HG02763 (cell line): ENCODE measurements around the gene H1-8.
"Not testable (repeated sequence)": the region's sequence is repeated elsewhere in the genome, so short reads cannot be mapped to it uniquely, and the experiment has no call there.

Source experiments
- ATAC-seq: cut with Tn5 transposase; IDR thresholded peaks from one replicate; pipeline ENCODE4 v1.9.1; 2021; ENCODE audit warnings: mild to moderate bottlenecking, moderate library complexity; ENCODE audit not compliant: unreplicated experiment

H1-8 gene

DNA sequence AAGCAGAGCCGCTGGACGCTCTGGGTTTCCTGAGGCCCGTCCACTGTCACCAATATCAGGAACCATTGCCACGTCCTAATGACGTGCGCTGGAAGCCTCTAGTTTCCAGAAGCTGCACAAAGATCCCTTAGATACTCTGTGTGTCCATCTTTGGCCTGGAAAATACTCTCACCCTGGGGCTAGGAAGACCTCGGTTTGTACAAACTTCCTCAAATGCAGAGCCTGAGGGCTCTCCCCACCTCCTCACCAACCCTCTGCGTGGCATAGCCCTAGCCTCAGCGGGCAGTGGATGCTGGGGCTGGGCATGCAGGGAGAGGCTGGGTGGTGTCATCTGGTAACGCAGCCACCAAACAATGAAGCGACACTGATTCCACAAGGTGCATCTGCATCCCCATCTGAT is 11.3 kb upstream of the H1-8 start:
- no peak for ATAC-seq

DNA sequence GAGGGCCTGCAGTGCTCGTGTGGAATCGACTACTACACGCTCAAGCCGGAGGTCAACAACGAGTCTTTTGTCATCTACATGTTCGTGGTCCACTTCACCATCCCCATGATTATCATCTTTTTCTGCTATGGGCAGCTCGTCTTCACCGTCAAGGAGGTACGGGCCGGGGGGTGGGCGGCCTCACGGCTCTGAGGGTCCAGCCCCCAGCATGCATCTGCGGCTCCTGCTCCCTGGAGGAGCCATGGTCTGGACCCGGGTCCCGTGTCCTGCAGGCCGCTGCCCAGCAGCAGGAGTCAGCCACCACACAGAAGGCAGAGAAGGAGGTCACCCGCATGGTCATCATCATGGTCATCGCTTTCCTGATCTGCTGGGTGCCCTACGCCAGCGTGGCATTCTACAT is 10.7 kb upstream of the H1-8 start:
- ATAC-seq: no peak

DNA sequence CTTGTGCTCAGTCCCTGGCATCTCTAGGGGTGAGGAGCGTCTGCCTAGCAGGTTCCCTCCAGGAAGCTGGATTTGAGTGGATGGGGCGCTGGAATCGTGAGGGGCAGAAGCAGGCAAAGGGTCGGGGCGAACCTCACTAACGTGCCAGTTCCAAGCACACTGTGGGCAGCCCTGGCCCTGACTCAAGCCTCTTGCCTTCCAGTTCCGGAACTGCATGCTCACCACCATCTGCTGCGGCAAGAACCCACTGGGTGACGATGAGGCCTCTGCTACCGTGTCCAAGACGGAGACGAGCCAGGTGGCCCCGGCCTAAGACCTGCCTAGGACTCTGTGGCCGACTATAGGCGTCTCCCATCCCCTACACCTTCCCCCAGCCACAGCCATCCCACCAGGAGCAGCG is 9.6 kb upstream of the H1-8 start:
- no peak for ATAC-seq

DNA sequence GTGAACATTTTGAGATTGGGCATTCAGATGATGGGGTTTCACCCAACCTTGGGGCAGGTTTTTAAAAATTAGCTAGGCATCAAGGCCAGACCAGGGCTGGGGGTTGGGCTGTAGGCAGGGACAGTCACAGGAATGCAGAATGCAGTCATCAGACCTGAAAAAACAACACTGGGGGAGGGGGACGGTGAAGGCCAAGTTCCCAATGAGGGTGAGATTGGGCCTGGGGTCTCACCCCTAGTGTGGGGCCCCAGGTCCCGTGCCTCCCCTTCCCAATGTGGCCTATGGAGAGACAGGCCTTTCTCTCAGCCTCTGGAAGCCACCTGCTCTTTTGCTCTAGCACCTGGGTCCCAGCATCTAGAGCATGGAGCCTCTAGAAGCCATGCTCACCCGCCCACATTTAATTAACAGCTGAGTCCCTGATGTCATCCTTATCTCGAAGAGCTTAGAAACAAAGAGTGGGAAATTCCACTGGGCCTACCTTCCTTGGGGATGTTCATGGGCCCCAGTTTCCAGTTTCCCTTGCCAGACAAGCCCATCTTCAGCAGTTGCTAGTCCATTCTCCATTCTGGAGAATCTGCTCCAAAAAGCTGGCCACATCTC is 8.4 kb upstream of the H1-8 start:
- ATAC-seq: no peak

DNA sequence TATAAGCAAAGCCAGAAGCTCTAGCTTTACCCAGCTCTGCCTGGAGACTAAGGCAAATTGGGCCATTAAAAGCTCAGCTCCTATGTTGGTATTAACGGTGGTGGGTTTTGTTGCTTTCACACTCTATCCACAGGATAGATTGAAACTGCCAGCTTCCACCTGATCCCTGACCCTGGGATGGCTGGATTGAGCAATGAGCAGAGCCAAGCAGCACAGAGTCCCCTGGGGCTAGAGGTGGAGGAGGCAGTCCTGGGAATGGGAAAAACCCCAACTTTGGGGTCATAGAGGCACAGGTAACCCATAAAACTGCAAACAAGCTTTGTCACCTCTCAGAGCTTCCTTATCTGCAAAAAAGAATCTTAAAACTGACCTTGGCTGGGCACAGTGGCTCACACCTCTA is 7.9 kb upstream of the H1-8 start:
- ATAC-seq: no peak

DNA sequence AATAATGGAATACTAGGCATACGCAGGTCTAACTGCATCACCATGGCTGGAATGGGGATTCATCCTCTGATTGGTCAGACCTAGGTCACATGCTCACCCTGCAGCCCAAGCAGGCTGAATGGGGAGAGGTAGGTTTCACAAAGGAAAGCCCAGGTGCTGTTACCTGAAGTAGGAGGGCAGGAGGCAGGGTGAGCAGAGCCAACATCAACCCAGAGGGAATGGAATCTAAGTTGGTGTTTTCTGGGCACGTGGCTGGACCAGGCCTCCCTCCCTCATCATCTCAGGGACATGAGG is 6.7 kb upstream of the H1-8 start:
- no peak for ATAC-seq

DNA sequence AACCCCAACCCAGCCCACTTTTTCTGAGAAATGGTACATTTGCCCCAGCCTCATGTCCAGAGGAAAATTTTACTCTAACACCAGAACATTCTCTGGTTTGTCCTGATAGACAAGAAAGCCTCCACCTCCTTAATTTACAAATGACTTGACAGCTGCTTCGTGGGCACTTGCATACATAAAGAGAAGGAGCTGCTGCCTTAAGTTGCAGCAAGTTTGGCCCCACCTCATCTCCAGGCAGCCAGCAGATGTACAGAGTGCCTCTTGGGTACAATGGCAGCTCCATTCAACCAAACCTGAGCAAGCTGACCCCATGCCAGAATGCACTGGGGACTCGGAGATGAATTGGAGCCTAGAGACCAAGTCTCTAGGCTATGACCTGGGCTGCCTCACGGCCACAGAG is 6.2 kb upstream of the H1-8 start:
- ATAC-seq: no peak

DNA sequence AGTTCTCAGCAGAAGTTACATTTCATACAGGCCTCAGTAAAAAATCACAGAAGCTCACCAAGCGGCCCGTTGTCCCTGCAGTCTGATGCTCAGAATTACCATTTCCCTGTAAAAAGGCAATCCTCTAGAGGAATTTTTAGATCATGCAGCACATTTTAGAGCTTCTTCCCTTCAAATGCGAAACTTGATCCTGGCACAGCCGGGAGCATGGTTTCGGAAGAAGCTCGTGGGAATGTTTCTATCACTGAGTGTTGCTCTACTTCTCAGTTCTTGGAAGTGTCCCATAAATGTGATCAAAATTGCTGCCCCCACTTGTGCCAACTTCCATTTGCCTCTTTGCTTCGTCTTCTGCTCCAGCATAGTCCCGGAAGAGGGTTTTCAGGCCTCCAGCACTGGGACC is 3.8 kb upstream of the H1-8 start:
- no peak for ATAC-seq

DNA sequence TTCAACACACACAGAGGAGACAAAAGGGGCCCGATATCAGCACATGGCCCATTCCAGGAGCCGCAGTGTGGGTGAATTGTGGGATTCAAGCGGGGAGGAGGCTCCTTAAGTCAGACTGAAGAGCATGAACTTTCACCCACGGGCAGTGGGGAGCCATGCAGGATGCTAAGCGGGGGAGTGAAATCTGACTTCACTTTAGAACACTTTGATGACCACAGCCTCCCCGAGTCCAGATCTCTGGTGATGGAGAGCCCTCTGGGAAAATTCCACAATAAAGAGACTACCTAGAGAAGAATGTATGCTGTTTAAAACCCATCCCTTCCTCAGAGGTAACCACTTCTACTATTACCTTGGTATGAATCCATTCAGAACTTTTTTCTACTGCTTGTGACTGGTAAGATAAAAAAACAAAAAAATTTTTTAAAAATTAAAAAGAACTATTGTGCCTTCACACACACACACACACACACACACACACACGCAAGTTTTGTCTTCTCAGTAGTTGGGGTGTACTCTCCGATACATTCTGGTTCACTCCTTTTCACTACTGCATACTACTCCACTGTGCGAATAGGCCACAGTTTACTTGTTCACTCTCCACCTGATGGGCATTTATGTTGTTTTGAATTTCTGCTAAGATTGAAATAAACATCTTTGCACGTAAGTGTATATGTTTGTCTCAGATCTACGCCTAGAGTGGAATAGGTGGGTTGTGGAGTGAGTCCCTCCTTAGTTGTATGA is 2.0 kb upstream of the H1-8 start:
- ATAC-seq: no peak

DNA sequence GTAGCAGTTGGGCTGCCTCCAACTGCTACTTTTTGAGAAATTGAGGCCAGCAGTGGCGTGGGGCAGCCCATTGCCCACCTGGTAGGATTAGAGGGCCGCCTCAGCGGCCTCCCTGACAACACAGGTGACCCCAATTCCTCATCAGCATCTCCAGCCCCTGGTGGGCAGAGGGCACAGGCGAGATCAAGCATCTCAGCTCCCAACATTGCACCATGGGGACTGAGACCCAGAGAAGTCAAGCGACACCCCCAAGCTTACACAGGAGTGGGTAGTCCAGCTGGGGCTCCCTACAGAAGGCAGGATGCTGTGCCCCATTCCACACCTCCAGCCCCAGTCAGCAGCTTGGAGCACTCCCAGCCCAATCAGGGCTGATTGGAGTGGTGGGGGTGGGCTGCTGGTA is 228 bp upstream of the H1-8 start:
- ATAC-seq: no peak

DNA sequence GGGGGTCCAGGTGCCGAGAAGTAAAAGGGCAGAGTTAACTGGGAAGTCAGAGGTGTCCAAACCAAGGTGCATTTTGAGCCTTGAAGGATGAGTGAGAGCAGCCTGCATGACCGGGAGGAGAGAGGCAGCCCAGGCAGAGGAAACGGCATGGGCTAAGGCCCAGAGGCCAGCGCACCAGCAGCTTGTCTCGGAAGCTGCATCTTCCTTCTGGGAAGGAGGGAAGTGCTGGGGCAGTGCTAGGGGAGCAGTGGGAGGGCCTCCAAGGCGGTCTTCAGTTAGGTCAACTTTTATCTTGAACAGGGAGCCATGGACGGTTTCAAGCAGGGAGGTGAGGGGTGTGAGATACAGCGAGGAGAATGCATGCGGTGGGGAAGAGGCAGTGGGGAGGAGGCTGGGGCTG is 1.0 kb downstream of the H1-8 start:
- no peak for ATAC-seq

DNA sequence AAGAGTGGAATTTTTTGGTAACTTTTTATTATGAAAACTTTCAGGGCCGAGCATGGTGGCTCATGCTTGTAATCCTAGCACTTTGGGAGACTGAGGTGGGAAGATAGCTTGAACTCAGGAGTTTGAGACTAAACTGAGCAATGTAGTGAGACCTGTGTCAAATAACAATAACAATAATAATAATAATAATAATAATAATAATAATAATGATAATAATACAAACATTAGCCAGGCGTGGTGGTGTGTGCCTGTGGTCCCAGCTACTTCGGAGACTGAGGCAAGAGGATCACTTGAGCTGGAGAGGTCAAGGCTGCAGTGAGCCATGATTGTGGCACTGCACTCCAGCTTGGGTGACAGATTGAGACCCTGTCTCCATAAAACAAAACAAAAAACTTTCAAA is 3.0 kb downstream of the H1-8 start:
- not testable (repeated sequence) for ATAC-seq

DNA sequence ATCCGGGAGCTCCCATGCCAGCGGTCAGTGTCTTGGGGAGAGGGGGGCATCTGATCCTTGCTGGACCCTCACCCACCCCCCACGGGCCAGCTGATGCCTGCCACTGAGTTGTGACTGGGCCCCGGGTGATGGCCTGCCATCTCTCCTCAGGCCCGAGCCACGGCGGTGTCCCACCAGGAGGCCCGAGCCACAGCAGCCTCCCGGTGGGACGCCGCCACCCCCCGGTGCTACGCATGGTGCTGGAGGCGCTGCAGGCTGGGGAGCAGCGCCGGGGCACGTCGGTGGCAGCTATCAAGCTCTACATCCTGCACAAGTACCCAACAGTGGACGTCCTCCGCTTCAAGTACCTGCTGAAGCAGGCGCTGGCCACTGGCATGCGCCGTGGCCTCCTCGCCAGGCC is 4.3 kb downstream of the H1-8 start:
- no peak for ATAC-seq

DNA sequence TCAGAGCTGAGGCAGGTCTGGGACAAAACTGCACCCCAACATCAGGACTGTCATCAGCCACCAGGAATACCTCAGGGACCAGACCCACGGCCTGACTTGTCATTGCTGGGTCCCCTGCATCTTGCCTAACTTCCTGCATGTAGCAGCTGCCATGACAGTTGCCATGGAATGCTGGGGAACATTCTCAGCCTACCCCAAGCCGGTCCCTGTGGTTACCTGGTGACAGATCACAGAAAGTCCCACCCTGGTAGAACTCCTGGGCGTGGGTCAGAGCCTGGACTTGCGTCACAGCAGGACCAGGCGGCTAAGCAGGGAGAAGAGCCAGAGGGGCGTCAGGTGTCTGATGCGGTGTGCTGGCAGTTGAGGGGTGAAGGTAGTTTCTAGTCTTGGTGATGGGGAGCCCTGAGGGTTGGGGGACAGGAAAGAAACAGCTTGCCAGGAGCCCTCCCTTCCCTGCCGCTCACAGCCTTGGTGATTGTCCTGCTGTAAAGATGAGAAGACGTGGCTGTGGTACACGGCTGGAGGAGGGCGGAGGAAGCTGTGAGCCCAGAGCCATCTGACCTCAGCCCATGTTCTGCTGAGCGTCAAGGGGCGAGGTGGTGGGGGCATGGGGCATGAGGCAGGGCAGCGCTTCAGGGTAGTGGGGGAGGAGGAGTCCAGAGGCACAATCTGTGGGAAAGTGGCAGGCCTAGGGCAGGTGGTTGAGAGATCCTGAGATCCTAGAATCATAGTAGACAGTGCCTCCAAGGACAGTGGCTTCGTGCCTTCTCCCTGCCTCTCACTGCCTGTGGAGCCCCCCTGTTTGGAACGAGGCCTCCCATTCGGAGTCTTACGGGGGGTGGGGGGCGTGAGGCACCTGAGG is 5.4 kb downstream of the H1-8 start:
- no peak for ATAC-seq

DNA sequence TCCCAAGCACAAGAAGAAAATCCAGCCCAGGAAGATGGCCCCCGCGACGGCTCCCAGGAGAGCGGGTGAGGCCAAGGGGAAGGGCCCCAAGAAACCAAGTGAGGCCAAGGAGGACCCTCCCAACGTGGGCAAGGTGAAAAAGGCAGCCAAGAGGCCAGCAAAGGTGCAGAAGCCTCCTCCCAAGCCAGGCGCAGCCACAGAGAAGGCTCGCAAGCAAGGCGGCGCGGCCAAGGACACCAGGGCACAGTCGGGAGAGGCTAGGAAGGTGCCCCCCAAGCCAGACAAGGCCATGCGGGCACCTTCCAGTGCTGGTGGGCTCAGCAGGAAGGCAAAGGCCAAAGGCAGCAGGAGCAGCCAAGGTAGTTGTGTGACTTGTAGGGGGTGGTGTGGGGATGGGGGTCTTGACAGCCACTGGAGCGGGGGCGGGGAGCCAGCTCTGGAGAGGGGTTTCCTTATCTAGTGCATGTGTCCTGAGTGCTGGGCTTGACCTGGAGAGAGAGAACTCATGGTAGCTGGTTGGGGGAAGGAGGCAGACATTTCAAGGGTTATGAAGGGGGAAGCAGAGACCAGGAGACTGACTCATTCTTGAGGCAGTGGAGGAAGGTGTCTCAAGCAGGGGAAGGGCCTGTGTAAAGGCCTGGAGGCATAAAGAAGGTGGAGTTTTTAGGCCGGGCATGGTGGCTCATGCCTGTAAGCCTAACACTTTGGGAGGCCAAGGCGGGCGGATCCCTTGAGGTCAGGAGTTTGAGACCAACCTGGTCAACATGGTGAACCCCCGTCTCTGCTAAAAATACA is 6.2 kb downstream of the H1-8 start:
- no peak for ATAC-seq

DNA sequence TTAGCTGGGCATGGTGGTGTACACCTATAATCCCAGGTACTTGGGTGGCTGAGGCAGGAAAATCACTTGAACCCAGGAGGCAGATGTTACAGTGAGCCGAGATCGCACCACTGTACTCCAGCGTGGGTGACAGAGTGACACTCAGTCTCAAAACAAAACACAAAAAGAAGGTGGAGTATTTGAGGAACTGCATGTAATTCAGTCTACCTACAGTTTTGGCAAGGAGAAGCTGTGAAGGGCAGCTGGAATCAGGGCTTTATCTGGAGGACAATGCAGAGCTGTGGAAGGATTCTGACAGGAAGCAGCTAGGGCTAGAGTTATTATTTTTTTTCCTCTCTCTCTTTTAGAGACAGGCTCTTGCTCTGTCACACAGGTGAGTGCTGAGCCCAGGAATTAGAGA is 6.8 kb downstream of the H1-8 start:
- ATAC-seq: no peak

DNA sequence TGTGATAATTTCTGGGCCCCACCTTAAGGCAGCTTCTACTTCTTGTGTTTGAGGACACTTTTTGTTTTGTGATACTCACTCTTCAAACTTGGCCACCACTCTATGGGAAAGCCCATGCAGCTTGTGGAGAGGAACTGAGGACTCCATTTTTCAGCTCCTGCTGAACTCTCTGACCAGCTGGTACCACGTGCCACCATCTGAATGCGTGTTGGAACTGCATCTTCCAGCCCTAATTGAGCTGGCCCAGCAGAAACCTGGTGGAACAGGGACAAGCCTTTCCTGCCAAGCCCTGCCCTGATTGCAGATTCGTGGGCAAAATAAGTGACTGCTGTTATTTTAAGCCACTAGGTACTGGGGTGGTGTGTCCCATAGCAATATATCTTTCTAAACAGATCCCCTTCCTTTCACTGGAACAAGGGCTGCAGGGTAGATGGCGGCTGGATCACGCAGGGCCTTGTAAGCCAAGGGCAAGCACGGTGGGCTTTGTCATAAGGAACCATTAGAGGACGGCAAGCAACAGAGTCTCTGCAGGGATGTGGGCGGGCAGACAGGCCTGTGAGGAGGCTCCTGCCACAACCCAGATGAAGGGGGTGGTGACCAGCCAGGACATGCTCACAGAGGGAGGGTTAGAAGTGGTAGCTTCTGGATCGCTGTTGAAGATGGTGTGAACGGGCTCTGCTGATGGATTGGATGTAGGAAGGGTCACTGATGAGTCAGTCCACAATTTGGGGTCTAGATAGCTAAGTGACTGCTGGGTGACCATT is 9.5 kb downstream of the H1-8 start:
- no peak for ATAC-seq

DNA sequence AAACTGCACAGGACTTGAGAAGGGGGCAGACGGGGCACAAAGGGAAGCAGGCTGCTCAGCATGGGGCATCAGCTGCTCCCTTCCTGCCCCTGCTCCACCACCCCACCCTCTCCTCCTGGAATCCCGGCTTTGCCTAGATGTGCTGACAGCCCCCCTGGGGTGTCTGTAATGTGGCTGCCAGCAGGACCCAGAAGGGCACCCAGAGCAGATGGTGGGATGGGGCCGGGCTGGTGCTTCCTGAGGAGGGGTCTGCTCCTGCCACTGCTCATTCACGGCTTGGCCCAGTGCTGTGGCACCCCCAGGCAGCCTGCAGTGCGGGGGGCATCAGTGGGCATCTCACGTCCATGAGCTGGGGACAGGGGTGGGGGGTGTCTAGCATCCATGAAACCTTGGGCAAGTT is 10.2 kb downstream of the H1-8 start:
- no peak for ATAC-seq

DNA sequence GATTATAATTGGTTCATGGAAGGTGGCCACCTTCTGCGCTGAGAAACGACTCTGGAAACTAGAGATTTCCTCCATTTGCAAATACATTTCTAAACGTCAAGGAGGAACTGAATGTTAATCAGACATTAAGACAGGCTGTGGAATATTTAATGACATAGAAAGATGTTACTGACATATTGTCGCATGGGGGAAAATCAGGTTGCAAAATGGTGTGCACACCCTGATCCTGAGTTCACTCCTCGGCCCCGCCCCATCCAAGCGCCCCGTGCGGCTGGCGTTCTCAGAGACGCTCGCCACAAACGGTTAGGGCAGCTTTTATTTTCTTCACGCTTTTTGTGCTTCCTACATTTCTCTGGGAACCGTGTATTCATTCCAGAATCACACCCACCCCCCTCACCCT is 10.7 kb downstream of the H1-8 start:
- no peak for ATAC-seq

DNA sequence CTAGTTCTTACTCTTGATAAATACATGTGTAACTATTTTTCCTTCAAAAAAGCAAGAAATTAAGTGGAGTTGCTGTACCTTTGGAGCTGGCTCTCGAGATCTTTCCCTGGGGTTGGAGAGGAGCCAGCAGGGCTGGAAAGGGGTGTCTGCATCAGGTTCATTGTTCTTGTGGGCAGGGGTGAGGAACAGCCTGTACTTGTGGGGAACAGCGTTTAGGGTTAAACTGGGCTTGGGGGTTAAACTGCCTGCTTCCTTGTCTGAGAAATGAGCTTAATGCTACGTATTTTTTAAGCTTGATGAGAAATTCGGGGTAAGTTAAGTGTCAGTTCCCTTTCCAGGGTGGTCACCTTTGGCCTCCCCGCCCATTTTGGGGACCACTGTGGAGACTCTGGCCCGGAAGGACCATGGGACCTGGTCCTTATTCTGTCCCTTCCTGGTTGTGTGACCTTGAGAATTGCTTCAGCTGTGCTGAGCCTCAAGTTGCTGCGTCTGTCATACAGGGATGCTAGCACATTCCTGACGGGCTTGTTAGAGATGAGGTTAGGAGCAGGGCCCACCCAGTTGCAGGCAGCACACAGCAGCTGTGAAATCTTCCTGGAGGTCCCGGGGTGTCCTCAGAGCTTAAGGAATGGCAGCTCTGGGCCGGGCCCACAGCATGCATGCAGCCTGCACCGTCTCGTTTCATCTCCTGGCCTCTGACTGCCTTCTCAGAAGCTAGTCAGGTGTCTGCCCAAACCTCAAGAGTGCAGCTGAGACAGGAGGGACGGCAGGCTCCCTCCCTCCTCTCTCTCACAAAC is 11.6 kb downstream of the H1-8 start:
- no peak for ATAC-seq
